Inferior parietal cortex (tissue), 1 donor: ENCODE measurements around the gene PPP4R3B.
"Not testable (repeated sequence)": the region's sequence is repeated elsewhere in the genome, so short reads cannot be mapped to it uniquely, and the experiment has no call there.

Experiments used
- DNase-seq: peaks from one replicate; pipeline ENCODE4 v3.0.0-alpha.2; 2016; ENCODE audit errors: extremely low spot score

Gene PPP4R3B

DNA sequence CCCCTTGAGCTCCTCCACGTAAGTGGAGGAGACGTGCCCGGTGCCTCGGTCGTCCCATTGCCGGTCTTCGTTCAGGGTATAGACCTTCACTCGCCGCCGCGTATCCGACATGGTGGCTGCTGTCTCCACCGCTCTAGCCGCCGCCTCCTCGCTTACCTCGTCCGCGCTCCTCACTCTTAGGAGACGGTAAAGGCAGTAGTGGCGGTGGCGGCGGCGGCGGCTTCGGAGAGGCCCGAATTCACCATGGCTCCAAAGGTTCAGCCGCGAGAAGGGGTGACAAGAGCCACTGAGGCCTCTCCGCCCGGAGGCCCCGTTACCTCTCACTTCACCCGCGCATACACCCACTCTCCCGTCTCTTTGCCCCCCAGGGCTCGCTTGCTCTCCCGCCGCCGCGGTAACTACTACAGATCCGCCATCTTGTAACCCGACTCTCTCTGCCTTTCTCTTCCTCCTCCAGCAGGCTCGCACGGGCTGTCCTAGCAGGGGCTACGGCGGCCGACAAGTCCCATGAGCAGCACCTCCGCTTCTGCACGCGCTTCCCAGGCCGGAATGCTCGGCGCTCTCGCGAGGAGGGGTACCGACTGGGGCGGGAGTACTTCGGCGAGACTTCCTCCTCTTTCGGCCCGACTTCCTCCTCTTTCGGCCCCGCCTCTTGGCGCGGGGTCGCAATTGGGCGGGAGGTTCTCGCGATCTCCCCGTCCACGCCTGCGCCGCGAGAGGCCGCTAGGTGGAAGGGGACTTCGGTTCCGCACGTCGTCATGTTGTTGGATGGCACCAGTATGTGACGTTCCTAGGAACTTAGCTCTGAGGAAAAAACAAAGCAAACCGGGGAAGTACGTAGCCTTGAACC is at the start of gene PPP4R3B:
Gene PPP4R3B, minus strand, starts transcription at position 448 of the 850 bp plus-strand sequence. Its CDS starts 337 bp downstream, at position 111.
- DNase-seq, result peak; percentile 98

DNA sequence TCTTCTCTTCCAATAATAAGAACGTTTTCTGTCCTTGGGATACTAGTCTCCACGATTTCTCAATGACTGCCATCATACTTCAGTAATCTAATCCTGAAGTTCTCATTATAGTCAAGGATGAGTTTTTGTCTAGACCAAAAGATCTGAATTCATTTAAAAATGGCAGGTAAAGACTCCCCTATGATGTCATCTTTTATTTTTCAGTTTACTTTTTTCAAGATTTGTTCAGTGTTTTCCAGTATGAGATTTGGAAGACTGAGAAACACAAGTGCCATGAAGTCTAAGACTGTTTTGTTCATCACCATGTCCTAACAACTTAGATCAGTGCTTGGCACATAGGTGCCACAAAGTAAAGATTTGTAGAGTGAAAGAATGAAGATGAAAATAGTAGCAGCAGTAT is 35.8 kb upstream of the PPP4R3B start:
- DNase-seq, result no peak

DNA sequence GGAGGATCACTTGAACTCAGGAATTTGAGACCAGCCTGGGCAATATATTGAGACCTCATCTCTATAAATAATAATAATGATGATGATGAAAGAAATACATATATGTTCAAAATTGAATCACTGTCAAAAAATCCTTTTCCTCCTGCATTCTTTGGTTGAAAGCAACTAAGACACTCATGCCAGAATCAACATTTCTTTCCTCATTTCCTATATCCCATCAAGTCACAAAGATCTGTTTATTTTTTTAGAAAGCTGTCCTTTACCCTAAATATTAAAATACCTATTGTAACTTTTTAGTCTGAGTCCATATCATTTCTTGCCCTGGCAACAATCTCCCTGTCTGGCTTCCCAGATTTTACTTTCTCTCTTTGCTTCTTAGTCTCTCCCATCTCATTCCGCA is 31.8 kb upstream of the PPP4R3B start:
- no peak for DNase-seq

DNA sequence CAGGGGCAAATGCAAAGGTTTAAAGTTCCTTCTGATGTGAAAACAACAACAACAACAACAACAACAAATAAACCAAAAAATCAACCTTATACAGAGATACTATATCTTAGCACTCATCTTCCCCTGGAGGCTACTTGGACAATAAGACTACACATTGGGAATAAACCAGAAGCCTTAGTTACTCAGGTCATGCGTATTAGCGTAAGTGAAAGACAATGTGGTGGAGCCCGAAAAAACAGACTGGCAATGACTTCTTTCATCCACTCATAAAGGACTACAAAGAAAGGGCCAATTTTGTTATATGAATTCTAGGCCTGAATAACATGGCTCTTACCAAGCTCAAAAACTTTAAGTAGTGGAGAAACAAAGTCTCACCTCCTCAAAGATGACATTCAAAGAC is 19.4 kb upstream of the PPP4R3B start:
- DNase-seq, result no peak

DNA sequence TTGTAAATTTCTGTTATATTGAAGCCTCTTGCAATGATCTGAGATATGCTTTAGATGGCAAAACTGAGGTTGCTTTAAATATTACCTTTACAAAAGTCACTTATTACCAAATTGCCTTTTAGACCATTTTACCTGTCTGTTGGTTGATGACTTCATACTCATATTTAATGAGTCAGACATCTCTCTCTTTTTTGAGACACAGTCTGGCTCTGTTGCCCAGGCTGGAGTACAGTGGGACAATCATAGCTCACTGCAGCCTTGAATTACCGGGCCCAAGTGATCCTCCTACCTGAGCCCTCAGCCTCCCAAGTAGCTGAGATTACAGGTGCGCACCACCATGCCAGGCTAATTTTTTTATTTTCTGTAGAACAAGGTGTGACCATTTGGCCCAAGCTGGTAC is 11.5 kb upstream of the PPP4R3B start:
- DNase-seq, result no peak

DNA sequence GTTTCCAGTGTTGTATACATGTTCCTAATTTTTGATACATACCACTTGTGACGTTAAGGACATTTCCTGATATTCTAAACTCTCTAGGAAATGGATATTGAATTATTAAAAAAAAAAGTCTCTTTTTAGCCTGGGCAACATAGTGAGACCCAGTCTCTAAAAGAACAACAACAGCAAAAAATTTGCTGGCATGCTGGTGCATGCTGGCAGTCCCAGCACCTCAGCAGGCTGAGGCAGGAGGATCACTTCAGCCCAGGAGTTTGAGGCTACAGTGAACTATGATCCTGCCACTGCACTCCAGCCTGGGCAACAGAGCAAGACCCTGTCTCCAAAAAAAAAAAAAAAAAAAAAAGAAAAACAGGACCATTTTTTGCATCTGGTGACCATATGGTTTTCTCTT is 10.5 kb upstream of the PPP4R3B start:
- DNase-seq, result no peak

DNA sequence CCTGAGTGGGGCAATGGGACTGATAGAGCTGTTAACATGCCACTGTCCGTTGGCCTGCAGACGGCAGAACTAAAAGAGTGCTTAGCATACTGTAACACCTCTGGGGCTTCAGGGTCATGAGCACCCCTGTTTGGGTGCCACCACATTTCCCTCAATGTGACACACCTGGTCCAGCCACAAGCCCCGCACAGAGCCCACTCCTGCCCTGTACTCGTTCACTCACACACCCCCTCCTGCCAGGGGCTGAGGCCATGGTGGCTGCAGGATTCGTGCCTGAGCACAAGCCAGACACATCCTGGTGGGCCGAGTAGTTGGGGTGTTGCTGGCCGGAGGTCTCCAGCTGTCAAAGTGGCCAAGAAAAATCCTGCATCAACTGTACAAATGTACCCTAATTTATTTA is 4.4 kb upstream of the PPP4R3B start:
- no peak for DNase-seq

DNA sequence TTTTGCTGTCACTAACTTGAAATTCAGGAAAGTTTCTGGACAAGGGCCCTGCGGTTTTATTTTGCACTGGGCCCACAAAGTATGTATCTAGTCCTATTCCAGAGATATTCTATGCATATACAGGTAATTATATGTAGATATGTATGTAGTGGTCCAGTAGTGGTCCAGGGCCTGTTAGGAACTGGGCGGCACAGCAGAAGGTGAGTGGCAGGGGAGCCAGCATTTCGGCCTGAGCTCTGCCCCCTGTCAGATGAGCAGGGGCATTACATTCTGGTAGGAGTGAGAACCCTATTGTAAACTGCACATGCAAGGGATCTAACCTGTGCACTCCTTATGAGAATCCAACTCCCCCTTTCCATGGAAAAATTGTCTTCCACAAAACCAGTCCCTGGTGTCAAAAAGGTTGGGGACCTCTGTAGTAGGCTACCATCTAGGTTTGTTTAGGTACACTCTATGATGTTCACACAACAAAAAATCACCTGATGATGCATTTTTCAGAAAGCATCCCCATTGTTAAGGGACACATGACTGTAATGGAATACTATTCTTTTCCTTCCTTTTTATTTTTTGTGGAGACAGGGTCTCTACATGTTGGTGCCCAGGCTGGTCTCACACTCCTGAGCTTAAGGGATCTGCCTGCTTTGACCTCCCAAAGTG is 2.8 kb upstream of the PPP4R3B start:
- no peak for DNase-seq

DNA sequence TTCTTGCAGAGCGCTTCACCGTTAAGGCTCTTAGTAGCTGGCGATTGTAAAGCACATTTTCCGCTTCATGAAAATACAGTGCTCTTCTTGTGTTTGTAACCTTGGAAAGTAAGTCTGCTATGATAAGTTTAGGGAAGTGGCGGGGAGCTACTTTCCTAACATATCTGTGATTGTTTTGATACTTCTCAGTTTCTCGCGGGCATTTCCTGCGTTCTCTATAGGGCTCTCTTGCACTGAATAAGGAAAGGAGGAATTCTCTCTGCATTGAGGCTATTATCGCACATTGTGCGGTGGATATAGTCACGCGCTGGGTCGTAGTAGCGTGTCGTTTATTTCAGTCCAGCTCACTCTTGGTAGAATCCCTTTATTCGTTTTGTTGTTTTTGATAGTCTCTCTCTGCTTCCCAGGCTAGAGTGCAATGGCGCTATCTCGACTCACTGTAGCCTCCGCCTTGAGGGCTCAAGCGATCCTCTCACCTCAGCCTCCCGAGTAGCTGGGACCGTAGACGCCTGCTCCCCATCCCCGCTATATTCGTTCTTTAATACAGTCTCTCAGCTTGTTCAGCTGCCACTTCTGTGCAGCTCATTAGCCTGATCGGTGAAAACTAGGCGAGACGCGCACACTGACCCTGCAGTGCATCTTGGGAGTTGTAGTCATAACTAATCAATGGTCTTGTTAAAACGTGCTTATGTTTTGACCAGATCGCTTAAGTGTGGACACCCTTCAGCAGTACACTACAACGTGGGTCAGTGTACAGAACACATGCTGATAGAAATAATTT is 1.0 kb upstream of the PPP4R3B start:
- DNase-seq, result peak; percentile 79

DNA sequence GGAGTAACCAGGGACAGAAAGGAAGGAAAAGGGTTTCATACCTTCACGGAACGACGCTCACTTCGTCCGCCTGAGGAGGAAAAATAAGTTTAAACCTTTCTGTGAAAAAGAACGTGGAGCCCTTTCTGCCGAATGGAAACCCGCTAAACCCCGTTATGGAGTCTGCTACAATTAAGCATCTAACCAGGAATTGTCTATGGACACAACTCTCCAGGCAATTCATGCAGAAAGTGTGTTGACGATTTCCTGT is 528 bp upstream of the PPP4R3B start:
- no peak for DNase-seq

DNA sequence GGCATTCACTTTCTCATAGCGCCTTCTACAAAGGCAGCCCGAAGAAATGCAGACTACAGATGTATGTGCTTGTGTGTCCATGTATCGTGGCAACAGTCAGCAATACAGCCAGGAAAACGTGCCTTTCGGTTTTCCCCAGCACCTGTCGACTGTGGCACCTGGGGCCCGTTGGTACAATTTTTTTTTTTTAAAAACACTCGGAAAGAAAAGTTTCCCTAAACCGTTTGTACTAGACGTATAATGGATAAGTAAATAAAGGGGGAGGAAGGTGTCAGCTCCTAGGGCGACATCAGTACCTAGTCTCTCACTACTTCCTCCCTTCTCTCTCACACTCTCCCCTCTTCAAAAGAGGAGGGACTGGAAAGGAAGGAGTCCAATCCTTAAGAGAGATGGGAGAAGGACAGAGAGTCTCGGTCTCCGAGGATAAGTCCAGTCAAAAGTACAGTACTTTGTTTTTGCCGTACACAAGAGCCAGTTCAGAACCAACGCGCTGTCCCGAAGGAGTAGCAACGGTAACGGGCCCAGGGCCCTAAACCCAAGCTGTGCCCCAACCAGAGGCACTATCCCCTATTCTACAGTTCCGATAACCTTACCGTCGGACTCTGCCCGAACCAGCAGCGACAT is 759 bp downstream of the PPP4R3B start:
- peak; percentile 43 for DNase-seq

DNA sequence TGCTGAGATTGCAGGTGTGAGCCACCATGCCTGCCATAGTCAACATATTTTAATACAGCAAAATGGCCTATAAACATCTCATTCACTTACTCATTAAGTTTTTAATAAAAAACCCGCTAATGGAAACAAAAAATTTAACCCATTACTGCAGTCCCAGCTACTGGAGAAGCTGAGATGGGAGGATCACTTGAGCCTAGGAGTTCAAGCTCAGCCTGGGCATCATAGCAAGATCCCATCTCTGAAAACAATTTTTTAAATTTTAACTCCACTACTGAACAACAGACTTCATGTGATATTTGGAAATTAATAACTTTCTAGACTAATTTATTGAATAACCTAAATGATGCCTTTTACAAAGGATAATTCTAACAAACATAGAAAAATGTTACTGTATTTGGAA is 5.4 kb downstream of the PPP4R3B start:
- no peak for DNase-seq

DNA sequence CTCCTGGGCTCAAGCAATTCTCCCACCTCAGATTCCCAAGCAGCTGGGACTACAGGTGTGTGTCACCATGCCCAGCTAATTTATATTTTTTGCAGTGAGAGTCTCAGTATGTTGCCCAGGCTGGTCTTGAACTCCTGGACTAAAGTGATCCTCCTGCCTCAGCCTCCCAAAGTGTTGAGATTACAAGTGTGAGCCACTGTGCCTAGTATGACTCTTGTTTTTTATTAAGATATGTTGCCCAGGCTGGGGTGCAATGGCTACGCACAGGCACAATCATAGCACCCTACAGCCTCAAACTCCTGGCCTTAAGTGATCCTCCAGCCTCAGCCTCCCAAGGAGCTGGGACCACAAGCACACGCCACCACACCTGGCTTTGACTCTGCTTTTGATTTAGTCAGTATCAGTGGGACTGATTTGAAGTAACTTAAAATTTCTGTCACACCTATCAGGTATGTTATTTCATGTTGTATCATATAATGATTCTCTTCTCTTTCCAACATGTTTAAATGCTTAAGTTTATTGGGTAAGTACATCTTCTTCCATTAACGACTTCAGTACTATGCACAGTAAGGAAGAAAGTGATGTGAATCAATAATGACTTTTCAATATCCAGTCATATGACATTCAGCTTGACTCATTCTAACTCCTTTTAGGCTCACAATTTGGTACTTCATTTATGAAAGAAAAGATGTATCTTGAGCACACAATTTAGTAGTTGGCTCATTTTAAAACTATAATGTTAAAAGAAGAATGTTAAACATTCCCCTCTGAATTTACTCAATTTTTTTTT is 6.3 kb downstream of the PPP4R3B start:
- no peak for DNase-seq

DNA sequence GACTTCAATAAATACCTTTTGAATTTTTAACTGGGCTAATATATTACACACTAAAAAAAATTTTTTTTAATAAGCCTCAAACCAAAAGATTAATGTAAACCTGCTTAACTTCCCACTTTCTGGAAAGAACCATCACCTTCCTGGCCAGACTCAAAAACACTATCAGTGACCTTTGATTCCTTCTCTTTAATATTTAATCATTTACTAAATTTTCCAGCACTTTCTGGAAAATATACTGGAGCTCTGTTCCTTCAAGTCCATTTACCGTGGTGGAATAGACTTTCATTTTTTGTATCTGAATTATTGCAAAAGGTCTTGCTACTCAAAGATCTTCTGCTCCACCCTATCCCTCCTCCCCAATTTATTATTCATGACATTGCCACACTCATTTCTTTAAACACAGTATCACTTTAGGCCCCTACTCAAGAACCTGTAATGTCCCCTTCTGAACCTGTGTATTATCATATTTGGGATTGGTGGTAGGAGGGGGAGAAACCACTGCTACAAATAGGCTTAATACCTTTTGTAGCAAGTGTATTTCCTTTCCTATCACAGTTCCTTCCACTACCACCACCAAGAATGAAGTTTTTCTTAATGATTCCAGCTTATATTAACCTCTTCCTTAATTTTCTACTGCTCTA is 7.4 kb downstream of the PPP4R3B start:
- DNase-seq, result no peak

DNA sequence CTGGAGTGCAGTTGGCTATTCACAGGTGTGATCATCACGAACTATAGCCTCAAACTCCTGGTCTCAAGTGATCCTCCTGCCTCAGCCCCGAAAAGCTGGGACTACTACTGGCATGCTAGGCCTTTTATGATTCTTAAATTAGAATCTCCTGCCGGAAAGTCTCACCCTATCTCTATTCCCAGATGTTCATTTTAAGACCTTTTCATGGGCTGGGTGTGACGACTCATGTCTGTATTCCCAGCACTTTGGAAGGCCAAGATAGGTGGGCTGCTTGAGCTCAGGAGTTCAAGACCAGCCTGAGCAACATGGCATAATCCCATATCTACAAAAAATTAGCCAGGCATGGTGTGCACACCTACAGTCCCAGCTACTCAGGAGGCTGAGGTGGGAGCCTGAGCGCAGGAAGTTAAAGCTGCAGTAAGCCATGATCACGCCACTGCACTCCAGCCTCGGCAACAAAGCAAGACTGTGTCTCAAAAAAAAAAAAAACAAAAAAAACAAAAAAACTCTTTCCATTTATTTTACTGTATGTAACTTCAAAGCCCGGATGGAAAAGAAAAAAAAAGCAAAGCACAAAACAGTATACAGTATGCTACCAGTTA is 8.1 kb downstream of the PPP4R3B start:
- no peak for DNase-seq

DNA sequence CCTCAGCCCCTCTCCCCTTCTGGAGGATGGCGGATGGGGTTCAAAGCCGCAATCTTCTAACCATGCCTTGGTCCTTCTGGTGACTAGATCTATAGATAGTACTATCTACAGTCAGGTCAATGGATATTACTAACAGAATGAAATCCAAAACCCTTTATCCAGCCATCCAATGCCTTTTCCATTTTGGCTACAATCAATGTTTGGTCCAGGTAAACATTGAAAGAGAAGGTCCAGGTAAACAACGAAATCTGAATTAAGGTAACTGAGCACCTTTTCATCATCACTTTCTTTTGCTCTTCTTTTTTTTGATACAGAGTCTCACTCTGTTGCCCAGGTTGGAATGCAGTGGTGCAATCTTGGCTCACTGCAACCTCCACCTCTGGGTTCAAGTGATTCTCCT is 9.7 kb downstream of the PPP4R3B start:
- no peak for DNase-seq

DNA sequence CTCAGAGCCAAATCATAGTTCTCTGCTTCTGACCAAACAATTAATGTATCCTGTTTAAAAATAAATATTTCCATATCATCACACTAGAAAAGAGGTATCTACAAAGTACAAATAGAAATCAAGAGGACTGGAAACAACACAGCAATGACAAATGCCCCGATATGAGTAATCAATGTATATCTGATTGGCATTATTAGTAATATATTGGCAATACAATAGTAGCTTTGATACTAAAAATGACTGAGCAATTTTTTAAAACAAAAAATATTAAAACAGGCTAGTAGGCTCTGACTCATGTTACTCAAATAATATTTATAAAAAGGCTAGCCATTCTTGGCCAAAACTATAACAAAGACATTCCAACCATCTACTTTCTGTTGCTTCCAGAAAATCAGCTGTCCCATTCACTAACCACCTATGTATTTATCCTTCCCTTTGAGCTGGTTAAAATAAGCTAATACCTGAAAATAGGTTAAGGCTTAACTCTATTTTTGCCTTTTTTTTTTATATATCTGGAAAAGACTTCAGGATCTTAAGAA is 13.3 kb downstream of the PPP4R3B start:
- DNase-seq, result no peak

DNA sequence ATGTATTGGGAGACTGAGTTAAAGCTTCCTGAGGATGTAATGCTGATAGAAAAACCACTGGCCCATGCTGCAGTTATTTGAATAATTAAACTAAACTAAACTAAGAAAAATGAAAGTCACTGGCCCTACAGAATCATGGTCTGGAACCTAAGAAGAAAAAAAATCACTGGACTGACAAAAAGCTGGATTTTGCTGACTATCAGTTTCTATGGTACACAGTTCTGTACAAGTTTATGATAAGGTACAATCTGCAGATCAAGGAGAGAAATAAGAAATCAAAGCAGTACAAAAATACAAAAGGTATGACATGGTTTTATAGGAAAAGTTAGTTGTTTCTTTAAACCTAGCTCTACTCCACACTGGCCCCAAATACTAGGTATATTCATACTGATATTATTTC is 15.6 kb downstream of the PPP4R3B start:
- no peak for DNase-seq

DNA sequence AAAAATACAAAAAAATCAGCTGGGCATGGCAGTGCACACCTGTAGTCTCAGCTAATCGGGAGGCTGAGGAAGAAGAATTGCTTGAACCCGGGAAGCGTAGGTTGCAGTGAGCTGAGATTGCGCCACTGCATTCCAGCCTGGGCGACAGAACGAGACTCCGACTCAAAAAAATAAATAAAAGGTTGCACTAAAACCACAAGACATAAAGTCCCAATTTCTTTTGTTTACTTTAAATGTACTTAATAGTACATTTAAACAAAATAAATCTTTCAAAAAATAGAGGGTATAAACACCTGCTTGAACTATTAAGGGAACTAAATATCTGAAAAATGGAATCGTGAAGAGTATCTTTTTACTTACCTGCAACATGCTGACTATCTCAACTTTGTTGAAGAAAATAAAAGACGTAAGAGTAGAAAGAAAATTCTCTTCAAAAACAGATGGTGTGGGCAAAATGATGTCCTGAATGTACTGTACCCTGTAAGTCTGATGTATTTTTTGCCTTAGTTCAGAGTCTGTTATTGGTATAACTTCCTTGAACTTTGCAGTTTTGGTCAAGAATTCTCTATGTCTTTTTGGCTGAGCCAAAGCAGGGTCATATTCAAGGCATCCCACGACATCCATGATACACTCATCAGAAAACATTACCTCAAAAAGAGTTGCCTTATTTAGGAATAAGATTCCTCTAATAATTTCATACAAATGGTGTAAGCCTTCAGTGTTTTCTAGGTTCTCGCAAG is 19.2 kb downstream of the PPP4R3B start:
- DNase-seq, result no peak

DNA sequence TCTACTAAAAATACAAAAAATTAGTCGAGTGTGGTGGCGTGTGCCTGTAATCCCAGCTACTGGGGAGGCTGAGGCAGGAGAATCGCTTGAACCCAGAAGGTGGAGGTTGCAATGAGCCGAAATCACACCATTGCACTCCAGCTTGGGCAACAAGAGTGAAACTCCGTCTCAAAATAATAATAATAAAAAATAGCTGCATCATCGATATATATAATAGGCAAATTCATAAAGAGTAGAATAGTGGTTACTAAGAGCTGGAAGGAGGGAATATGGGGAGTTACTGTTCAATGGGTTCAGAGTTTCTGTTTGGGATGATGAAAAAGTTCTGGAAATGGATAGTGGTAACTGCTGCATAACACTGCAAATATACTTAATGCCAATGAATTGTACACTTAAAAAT is 20.6 kb downstream of the PPP4R3B start:
- not testable (repeated sequence) for DNase-seq
